ENCODE results near the gene DEPDC1.

DEPDC1 gene

GRCh38 chr1:68459796-68460195, 37.1 kb downstream of the DEPDC1 start:
- TF ChIP-seq CTCF (conservative IDR thresholded peaks at IDR 0.05; ENCODE audit: low read depth, low read length) = no peak
- peak; percentile 23 for DNase-seq (ENCODE audit: low read depth)
- H3K4me3 ChIP-seq (ENCODE audit: low read depth, low read length) = no peak overlapping the region

- DNase-seq (ENCODE audit: low read depth) = no peak
- no peak for TF ChIP-seq CTCF (conservative IDR thresholded peaks at IDR 0.05; ENCODE audit: low read depth, low read length)
- no peak overlapping the region for H3K4me3 ChIP-seq (ENCODE audit: low read depth, low read length)
Measured at GRCh38 chr1:68459091-68459490, 37.8 kb downstream of the DEPDC1 start.

GRCh38 chr1:68456202-68456601, 40.7 kb downstream of the DEPDC1 start:
- no peak for DNase-seq (ENCODE audit: low read depth)
- TF ChIP-seq CTCF (conservative IDR thresholded peaks at IDR 0.05; ENCODE audit: low read depth, low read length) = no peak
- no peak overlapping the region for H3K4me3 ChIP-seq (ENCODE audit: low read depth, low read length)

- no peak for DNase-seq (ENCODE audit: low read depth)
- TF ChIP-seq CTCF (conservative IDR thresholded peaks at IDR 0.05; ENCODE audit: low read depth, low read length) = peak; percentile 16
Measured at GRCh38 chr1:68454534-68454933, 42.3 kb downstream of the DEPDC1 start.

GRCh38 chr1:68453060-68453670, 43.7 kb downstream of the DEPDC1 start:
- no peak for TF ChIP-seq CTCF (conservative IDR thresholded peaks at IDR 0.05; ENCODE audit: low read depth, low read length)
- DNase-seq (ENCODE audit: low read depth) = no peak
- H3K4me3 ChIP-seq (ENCODE audit: low read depth, low read length) = no peak overlapping the region

More at GRCh38 chr1:68454534-68454933, 42.3 kb downstream of the DEPDC1 start:
- H3K4me3 ChIP-seq (ENCODE audit: low read depth, low read length) = no peak overlapping the region

- DNase-seq (ENCODE audit: low read depth) = peak; percentile 27
- no peak for TF ChIP-seq CTCF (conservative IDR thresholded peaks at IDR 0.05; ENCODE audit: low read depth, low read length)
- H3K4me3 ChIP-seq (ENCODE audit: low read depth, low read length) = no peak within 1 kb of the TSS
Measured at GRCh38 chr1:68449901-68450300, 47.0 kb downstream of the DEPDC1 start, which contains the start of gene RPE65. TSS of gene RPE65 (minus strand) at chr1:68449954. CDS start at chr1:68449905, 49 bp downstream.

GRCh38 chr1:68448365-68448764, 48.5 kb downstream of the DEPDC1 start:
- no peak overlapping the region for H3K4me3 ChIP-seq (ENCODE audit: low read depth, low read length)
- DNase-seq (ENCODE audit: low read depth) = no peak
- TF ChIP-seq CTCF (conservative IDR thresholded peaks at IDR 0.05; ENCODE audit: low read depth, low read length) = no peak
